K562 (cell line): ENCODE data around the gene IFNA16. TPM values are rescaled to one million over a fixed set of nuclear protein-coding genes. Genes with fewer than 3 reads are reported as not detected.
"Not testable (repeated sequence)": the region's sequence is repeated elsewhere in the genome, so short reads cannot be mapped to it uniquely, and the experiment has no call there.

Experiments
- ATAC-seq: fragments of 200-7000 bp; cut with Tn5 transposase; 3 replicates; pipeline ENCODE4 v1.9.1; 2020; ENCODE audit warnings: moderate library complexity
- BruUV-seq: library from RNA; stranded (reverse); fragments of 400-500 nt; replicated peaks from 2 replicates; lab custom pipeline; 2021; lab: Mats Ljungman, UMichigan
- CTCF ChIA-PET: fragments of 300-600 bp; formaldehyde crosslinking; extraction: SDS; loops from one replicate; lab custom pipeline; 2021; ENCODE audit warnings: low intra/inter-chr PET ratio; lab: Yijun Ruan, JAX
- POLR2A ChIA-PET: fragments of 300-600, 350-650 bp; sonication (Branson Sonifier 250); formaldehyde crosslinking; extraction: SDS; loops from one replicate; lab custom pipeline; 2021; ENCODE audit warnings: antibody characterized with exemption, inconsistent platforms; lab: Yijun Ruan, JAX
- DNase-seq, 4 experiments: peaks; one replicate each; pipeline versions ENCODE4 v3.0.0 to v3.0.0-alpha.2; 2011 to 2018; ENCODE audit warnings: low spot score in 3 of 4, mixed read lengths in 3 of 4; ENCODE audit errors: extremely low read depth in 1 of 4
- FAIRE-seq: peaks from 2 replicates; lab custom pipeline; 2011; peaks lifted over from hg19 to GRCh38; lab: Jason Lieb, UNC
- H2AFZ ChIP-seq: 2 replicates; pipeline ENCODE4 v1.6.0; 2011; ENCODE audit warnings: low read depth, low read length, control low read depth, inconsistent platforms
- H3K27ac ChIP-seq: fragments of 200-600 bp; 3 replicates; pipeline ENCODE4 v1.8.0; 2011; ENCODE audit warnings: low read depth, mild to moderate bottlenecking, control low read depth, inconsistent platforms, low read length, moderate library complexity, mixed read lengths; ENCODE audit errors: extremely low read depth
- H3K27me3 ChIP-seq, 2 experiments: fragments of 300-600 bp in 1 of 2; 2 replicates in 1 of 2; 3 replicates in 1 of 2; pipeline versions ENCODE4 v1.6.0 to v1.8.0; 2011; ENCODE audit warnings: inconsistent platforms in 2 of 2, low read length in 2 of 2, mild to moderate bottlenecking in 1 of 2, mixed read lengths in 1 of 2, moderate library complexity in 1 of 2; ENCODE audit not compliant: control insufficient read depth in 2 of 2, insufficient read depth in 2 of 2
- H3K36me3 ChIP-seq: fragments of 300-600 bp; 3 replicates; pipeline ENCODE4 v1.8.0; 2011; ENCODE audit warnings: mild to moderate bottlenecking, low read length, inconsistent platforms; ENCODE audit not compliant: control insufficient read depth, insufficient read depth
- H3K4me1 ChIP-seq, 2 experiments: fragments of 200-600 bp in 1 of 2; replicated peaks in 1 of 2; 2 replicates in 1 of 2; 3 replicates in 1 of 2; pipeline versions ENCODE4 v1.5.1 to v1.8.0; 2011; ENCODE audit warnings: inconsistent platforms in 2 of 2, low read length in 2 of 2, mild to moderate bottlenecking in 1 of 2, mixed read lengths in 1 of 2, moderate library complexity in 1 of 2; ENCODE audit not compliant: control insufficient read depth in 2 of 2, insufficient read depth in 2 of 2
- H3K4me2 ChIP-seq: 2 replicates; pipeline ENCODE4 v1.6.1; 2011; ENCODE audit warnings: low read length, control low read depth, inconsistent platforms, mixed read lengths; ENCODE audit not compliant: insufficient read depth
- H3K4me3 ChIP-seq: fragments of 200-600 bp; sonication (generic), shearing (Covaris generic); 2 replicates; pipeline ENCODE4 v1.5.1; 2016; ENCODE audit warnings: control low read depth, inconsistent platforms
- H3K79me2 ChIP-seq: fragments of 200-600 bp; 3 replicates; pipeline ENCODE4 v1.8.0; 2011; ENCODE audit warnings: low read length, inconsistent platforms; ENCODE audit not compliant: control insufficient read depth, insufficient read depth
- H3K9ac ChIP-seq, 2 experiments: 2 replicates each; pipeline versions ENCODE4 v1.6.0 to v1.6.1; 2011; ENCODE audit warnings: low read depth in 2 of 2, low read length in 2 of 2, control low read depth in 1 of 2, inconsistent platforms in 1 of 2, mild to moderate bottlenecking in 1 of 2, mixed read lengths in 1 of 2; ENCODE audit not compliant: insufficient read depth in 1 of 2
- H3K9me1 ChIP-seq: one replicate; pipeline ENCODE4 v1.6.0; 2011; ENCODE audit warnings: inconsistent platforms, mild to moderate bottlenecking, low read length, moderate library complexity; ENCODE audit not compliant: control insufficient read depth, insufficient read depth
- H3K9me3 ChIP-seq: replicated peaks from 2 replicates; pipeline ENCODE4 v1.5.1; 2011; ENCODE audit warnings: low read depth, low read length, inconsistent platforms; ENCODE audit not compliant: control insufficient read depth, insufficient read depth
- H4K20me1 ChIP-seq: replicated peaks from 2 replicates; pipeline ENCODE4 v1.6.1; 2011; ENCODE audit warnings: low read length, inconsistent platforms, mixed read lengths; ENCODE audit not compliant: control insufficient read depth, insufficient read depth
- WGBS: fragments of 100-300 bp; shearing (Covaris generic); methylation state at CpG from one replicate; pipeline ENCODE4 v1.1.6; 2016; ENCODE audit warnings: low coverage, mixed read lengths; ENCODE audit not compliant: insufficient coverage; ENCODE audit errors: missing lambda C conversion rate; 5-methylcytosine and 5-hydroxymethylcytosine counted together
- in situ Hi-C: fragments of 300-500 bp; cut with MboI; formaldehyde crosslinking; loops from 4 replicates; pipeline ENCODE4 v1.15.0; 2018; ENCODE audit warnings: inconsistent platforms, mixed read lengths
- intact Hi-C: fragments of 100-400 bp; cut with micrococcal nuclease; formaldehyde crosslinking; loops from 2 replicates; pipeline ENCODE4 v1.14.2; 2022
- polyA plus RNA-seq, 8 experiments: library from polyadenylated mRNA; depleted of rRNA in 4 of 8; stranded (reverse) in 5 of 8; unstranded in 3 of 8; fragments of >200 nt; fragmentation: Nextera tagmentation in 2 of 8; fragmentation: Illumina TruSeq in 1 of 8; extraction: Ambion mirVana in 2 of 8; extraction: Trizol in 1 of 8; gene quantifications; 2 replicates each; pipeline versions ENCODE4 v1.2.1 to v1.2.3, GENCODE V29; 2011 to 2014; ENCODE audit warnings: inconsistent platforms in 1 of 8, missing spikeins in 1 of 8
- total RNA-seq, 7 experiments: library from RNA; depleted of rRNA in 6 of 7; stranded (reverse); fragments of >200 nt in 6 of 7; fragmentation: Illumina TruSeq in 2 of 7; extraction: Trizol in 2 of 7; gene quantifications; 2 replicates each; pipeline versions ENCODE4 v1.2.1 to v1.2.3, GENCODE V29; 2011 to 2021; ENCODE audit warnings: low replicate concordance in 1 of 7

Gene IFNA16
- total and polyA plus RNA-seq, 9 of the 15 experiments (the other 6 are each of a cell fraction or from before 2014, with no cell fraction given), result not detected

DNA sequence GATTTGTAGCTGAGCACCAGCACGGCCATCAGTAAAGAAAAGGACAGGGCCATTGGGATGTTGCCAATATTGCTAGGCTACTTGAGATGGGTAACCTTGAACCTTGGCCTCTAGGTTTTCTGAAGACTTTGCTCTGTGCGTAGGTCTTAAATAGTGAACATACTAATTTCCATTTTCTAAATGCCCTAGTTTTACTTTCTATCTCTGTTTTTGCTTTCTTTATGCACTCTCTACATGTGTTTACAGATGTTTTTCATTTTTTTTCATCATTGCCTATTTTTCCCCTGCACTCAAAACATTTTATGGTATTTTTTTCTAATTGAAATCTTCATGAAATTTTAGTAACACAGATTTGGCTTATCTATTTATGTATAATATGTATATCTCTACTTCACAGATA, 50.6 kb downstream of the IFNA16 start, which contains the start of gene IFNA21:
Gene IFNA21, minus strand, starts transcription at position 101 of the 400 bp plus-strand sequence. Its CDS starts 48 bp downstream, at position 53.
- WGBS, result no CpG with 5 or more reads among the region's 2 CpGs
- CTCF ChIA-PET, DNase-seq: not testable (repeated sequence)

More for the DNA sequence above, 50.6 kb downstream of the IFNA16 start, which contains the start of gene IFNA21:
- intact Hi-C loops, H3K4me1 ChIP-seq, H3K36me3 ChIP-seq, FAIRE-seq, H3K9me1 ChIP-seq, H3K27me3 ChIP-seq, H3K4me3 ChIP-seq, H3K9me3 ChIP-seq, H3K27ac ChIP-seq, ATAC-seq, H2AFZ ChIP-seq, POLR2A ChIA-PET, in situ Hi-C loops, H3K79me2 ChIP-seq, BruUV-seq, H3K9ac ChIP-seq, H4K20me1 ChIP-seq, H3K4me2 ChIP-seq: not testable (repeated sequence)

Other genes with a start within 250 kb of the IFNA16 start
Only the 7 nearest of the 16 such genes appear.
- not detected in 2 replicates for gene IFNW1, start 75.5 kb downstream of the IFNA16 start, total RNA-seq (2014; rRNA removed)
- gene IFNW1, start 75.5 kb downstream of the IFNA16 start, total RNA-seq (2014; rRNA removed; fragmentation: Illumina TruSeq; extraction: Trizol), result not detected in 2 replicates
- gene IFNW1, start 75.5 kb downstream of the IFNA16 start, total RNA-seq (2015; rRNA removed; fragmentation: Illumina TruSeq; extraction: Trizol), result not detected in 2 replicates
- gene IFNW1, start 75.5 kb downstream of the IFNA16 start, total RNA-seq (2021), result not detected in 2 replicates
- not detected in 2 replicates for gene IFNW1, start 75.5 kb downstream of the IFNA16 start, polyA plus RNA-seq (2011; rRNA removed)
- not detected in 2 replicates for gene IFNW1, start 75.5 kb downstream of the IFNA16 start, polyA plus RNA-seq (2014; fragmentation: Illumina TruSeq; extraction: Trizol)
- not detected for gene IFNW1, start 75.5 kb downstream of the IFNA16 start, polyA plus RNA-seq (2014; fragmentation: Nextera tagmentation; extraction: Ambion mirVana)
- not detected in 2 replicates for gene IFNW1, start 75.5 kb downstream of the IFNA16 start, polyA plus RNA-seq (2014; rRNA removed)
- gene IFNA21, start 50.7 kb downstream of the IFNA16 start, total RNA-seq (2014; rRNA removed), result not detected in 2 replicates
- gene IFNA21, start 50.7 kb downstream of the IFNA16 start, total RNA-seq (2014; rRNA removed; fragmentation: Illumina TruSeq; extraction: Trizol), result not detected in 2 replicates
- gene IFNA21, start 50.7 kb downstream of the IFNA16 start, total RNA-seq (2015; rRNA removed; fragmentation: Illumina TruSeq; extraction: Trizol), result not detected in 2 replicates
- not detected in 2 replicates for gene IFNA21, start 50.7 kb downstream of the IFNA16 start, total RNA-seq (2021)
- not detected in 2 replicates for gene IFNA21, start 50.7 kb downstream of the IFNA16 start, polyA plus RNA-seq (2011; rRNA removed)
- gene IFNA21, start 50.7 kb downstream of the IFNA16 start, polyA plus RNA-seq (2014; fragmentation: Illumina TruSeq; extraction: Trizol), result not detected in 2 replicates
- gene IFNA21, start 50.7 kb downstream of the IFNA16 start, polyA plus RNA-seq (2014; fragmentation: Nextera tagmentation; extraction: Ambion mirVana), result not detected
- not detected in 2 replicates for gene IFNA21, start 50.7 kb downstream of the IFNA16 start, polyA plus RNA-seq (2014; rRNA removed)
- gene IFNA4, start 29.7 kb downstream of the IFNA16 start, total RNA-seq (2014; rRNA removed), result not detected in 2 replicates
- gene IFNA4, start 29.7 kb downstream of the IFNA16 start, total RNA-seq (2014; rRNA removed; fragmentation: Illumina TruSeq; extraction: Trizol), result not detected in 2 replicates
- gene IFNA4, start 29.7 kb downstream of the IFNA16 start, total RNA-seq (2015; rRNA removed; fragmentation: Illumina TruSeq; extraction: Trizol), result not detected in 2 replicates
- gene IFNA4, start 29.7 kb downstream of the IFNA16 start, total RNA-seq (2021), result not detected in 2 replicates
- gene IFNA4, start 29.7 kb downstream of the IFNA16 start, polyA plus RNA-seq (2011; rRNA removed), result not detected in 2 replicates
- not detected in 2 replicates for gene IFNA4, start 29.7 kb downstream of the IFNA16 start, polyA plus RNA-seq (2014; fragmentation: Illumina TruSeq; extraction: Trizol)
- not detected for gene IFNA4, start 29.7 kb downstream of the IFNA16 start, polyA plus RNA-seq (2014; fragmentation: Nextera tagmentation; extraction: Ambion mirVana)
- not detected in 2 replicates for gene IFNA4, start 29.7 kb downstream of the IFNA16 start, polyA plus RNA-seq (2014; rRNA removed)
- not detected in 2 replicates for gene IFNA7, start 15.1 kb downstream of the IFNA16 start, total RNA-seq (2014; rRNA removed)
- not detected in 2 replicates for gene IFNA7, start 15.1 kb downstream of the IFNA16 start, total RNA-seq (2014; rRNA removed; fragmentation: Illumina TruSeq; extraction: Trizol)
- not detected in 2 replicates for gene IFNA7, start 15.1 kb downstream of the IFNA16 start, total RNA-seq (2015; rRNA removed; fragmentation: Illumina TruSeq; extraction: Trizol)
- not detected in 2 replicates for gene IFNA7, start 15.1 kb downstream of the IFNA16 start, total RNA-seq (2021)
- gene IFNA7, start 15.1 kb downstream of the IFNA16 start, polyA plus RNA-seq (2011; rRNA removed), result not detected in 2 replicates
- gene IFNA7, start 15.1 kb downstream of the IFNA16 start, polyA plus RNA-seq (2014; fragmentation: Illumina TruSeq; extraction: Trizol), result not detected in 2 replicates
- gene IFNA7, start 15.1 kb downstream of the IFNA16 start, polyA plus RNA-seq (2014; fragmentation: Nextera tagmentation; extraction: Ambion mirVana), result not detected
- not detected in 2 replicates for gene IFNA7, start 15.1 kb downstream of the IFNA16 start, polyA plus RNA-seq (2014; rRNA removed)
- gene IFNA10, start 10.2 kb downstream of the IFNA16 start, total RNA-seq (2014; rRNA removed), result not detected in 2 replicates
- gene IFNA10, start 10.2 kb downstream of the IFNA16 start, total RNA-seq (2014; rRNA removed; fragmentation: Illumina TruSeq; extraction: Trizol), result not detected in 2 replicates
- not detected in 2 replicates for gene IFNA10, start 10.2 kb downstream of the IFNA16 start, total RNA-seq (2015; rRNA removed; fragmentation: Illumina TruSeq; extraction: Trizol)
- not detected in 2 replicates for gene IFNA10, start 10.2 kb downstream of the IFNA16 start, total RNA-seq (2021)
- gene IFNA10, start 10.2 kb downstream of the IFNA16 start, polyA plus RNA-seq (2011; rRNA removed), result not detected in 2 replicates
- gene IFNA10, start 10.2 kb downstream of the IFNA16 start, polyA plus RNA-seq (2014; fragmentation: Illumina TruSeq; extraction: Trizol), result not detected in 2 replicates
- not detected for gene IFNA10, start 10.2 kb downstream of the IFNA16 start, polyA plus RNA-seq (2014; fragmentation: Nextera tagmentation; extraction: Ambion mirVana)
- not detected in 2 replicates for gene IFNA10, start 10.2 kb downstream of the IFNA16 start, polyA plus RNA-seq (2014; rRNA removed)
- gene IFNA17, start 10.9 kb upstream of the IFNA16 start, total RNA-seq (2014; rRNA removed), result not detected in 2 replicates
- gene IFNA17, start 10.9 kb upstream of the IFNA16 start, total RNA-seq (2014; rRNA removed; fragmentation: Illumina TruSeq; extraction: Trizol), result not detected in 2 replicates
- gene IFNA17, start 10.9 kb upstream of the IFNA16 start, total RNA-seq (2015; rRNA removed; fragmentation: Illumina TruSeq; extraction: Trizol), result not detected in 2 replicates
- not detected in 2 replicates for gene IFNA17, start 10.9 kb upstream of the IFNA16 start, total RNA-seq (2021)
- gene IFNA17, start 10.9 kb upstream of the IFNA16 start, polyA plus RNA-seq (2011; rRNA removed), result not detected in 2 replicates
- gene IFNA17, start 10.9 kb upstream of the IFNA16 start, polyA plus RNA-seq (2014; fragmentation: Illumina TruSeq; extraction: Trizol), result not detected in 2 replicates
- not detected for gene IFNA17, start 10.9 kb upstream of the IFNA16 start, polyA plus RNA-seq (2014; fragmentation: Nextera tagmentation; extraction: Ambion mirVana)
- gene IFNA17, start 10.9 kb upstream of the IFNA16 start, polyA plus RNA-seq (2014; rRNA removed), result not detected in 2 replicates
- gene IFNA14, start 22.7 kb upstream of the IFNA16 start, total RNA-seq (2014; rRNA removed), result not detected in 2 replicates
- gene IFNA14, start 22.7 kb upstream of the IFNA16 start, total RNA-seq (2014; rRNA removed; fragmentation: Illumina TruSeq; extraction: Trizol), result not detected in 2 replicates
- not detected in 2 replicates for gene IFNA14, start 22.7 kb upstream of the IFNA16 start, total RNA-seq (2015; rRNA removed; fragmentation: Illumina TruSeq; extraction: Trizol)
- gene IFNA14, start 22.7 kb upstream of the IFNA16 start, total RNA-seq (2021), result not detected in 2 replicates
- gene IFNA14, start 22.7 kb upstream of the IFNA16 start, polyA plus RNA-seq (2011; rRNA removed), result not detected in 2 replicates
- not detected in 2 replicates for gene IFNA14, start 22.7 kb upstream of the IFNA16 start, polyA plus RNA-seq (2014; fragmentation: Illumina TruSeq; extraction: Trizol)
- gene IFNA14, start 22.7 kb upstream of the IFNA16 start, polyA plus RNA-seq (2014; fragmentation: Nextera tagmentation; extraction: Ambion mirVana), result not detected
- not detected in 2 replicates for gene IFNA14, start 22.7 kb upstream of the IFNA16 start, polyA plus RNA-seq (2014; rRNA removed)